ENCODE data around the gene CIT.
"Not testable (repeated sequence)": the region's sequence is repeated elsewhere in the genome, so short reads cannot be mapped to it uniquely, and the experiment has no call there.

Gene CIT

GRCh38 chr12:119671070-119671469 lies 206.1 kb downstream of the CIT start:
- no peak for DNase-seq

- peak in 1 of 3 experiments; percentile 33 for DNase-seq
These were observed 207.2 kb downstream of the CIT start for GRCh38 chr12:119669744-119670472.

GRCh38 chr12:119668324-119668841 lies 208.7 kb downstream of the CIT start:
- DNase-seq: peak in 1 of 3 experiments; percentile 30

- DNase-seq: peak; percentile 98 to 99 (median 99)
These were observed 209.4 kb downstream of the CIT start, which contains the start of gene PRKAB1 for GRCh38 chr12:119667577-119668323. Gene PRKAB1, plus strand, starts transcription at chr12:119668133. Its CDS starts 112 bp downstream, at chr12:119668245.

- DNase-seq: no peak
These were observed 210.1 kb downstream of the CIT start for GRCh38 chr12:119666900-119667576.

- DNase-seq: no peak
These were observed 210.8 kb downstream of the CIT start for GRCh38 chr12:119666226-119666795.

GRCh38 chr12:119665164-119665929 lies 211.8 kb downstream of the CIT start:
- no peak for DNase-seq

GRCh38 chr12:119664642-119665041 lies 212.5 kb downstream of the CIT start:
- DNase-seq: no peak

GRCh38 chr12:119661882-119662281 lies 215.2 kb downstream of the CIT start:
- no peak for DNase-seq

- DNase-seq: peak in 1 of 3 experiments; percentile 10
These were observed 217.0 kb downstream of the CIT start for GRCh38 chr12:119660076-119660475.

- DNase-seq: peak; percentile 21 to 72 (median 67)
These were observed 217.7 kb downstream of the CIT start for GRCh38 chr12:119659289-119659897.

GRCh38 chr12:119658166-119658565 lies 219.0 kb downstream of the CIT start:
- DNase-seq: peak in 2 of 3 experiments; percentile 33 to 57

- not testable (repeated sequence) for DNase-seq
These were observed 220.1 kb downstream of the CIT start for GRCh38 chr12:119657001-119657400.

- DNase-seq: no peak
These were observed 224.5 kb downstream of the CIT start for GRCh38 chr12:119652665-119653064.

- DNase-seq: peak in 2 of 3 experiments; percentile 42 to 56
These were observed 227.8 kb downstream of the CIT start for GRCh38 chr12:119649202-119649808.

- DNase-seq: no peak
These were observed 231.5 kb downstream of the CIT start for GRCh38 chr12:119645535-119646059.

GRCh38 chr12:119644930-119645329 lies 232.2 kb downstream of the CIT start:
- no peak for DNase-seq

GRCh38 chr12:119642986-119643385 lies 234.1 kb downstream of the CIT start:
- DNase-seq: no peak
